ENCODE results near the gene HDGF.

Gene HDGF

GRCh38 chr1:156745881-156746280 lies 5.6 kb downstream of the HDGF start:
- no peak for DNase-seq

- DNase-seq = no peak
These were observed 6.6 kb downstream of the HDGF start for GRCh38 chr1:156744786-156745419.

GRCh38 chr1:156744344-156744743 lies 7.1 kb downstream of the HDGF start:
- no peak for DNase-seq

- DNase-seq = no peak
These were observed 7.8 kb downstream of the HDGF start for GRCh38 chr1:156743367-156744302.

GRCh38 chr1:156742801-156743200 lies 8.7 kb downstream of the HDGF start:
- no peak for DNase-seq

GRCh38 chr1:156742017-156742416 lies 9.5 kb downstream of the HDGF start:
- DNase-seq = no peak

GRCh38 chr1:156741481-156741983 lies 9.9 kb downstream of the HDGF start:
- DNase-seq = no peak

- DNase-seq = peak; percentile 100
These were observed 10.6 kb downstream of the HDGF start, which contains the start of gene MRPL24 for GRCh38 chr1:156740741-156741480. MRPL24 (minus strand) TSS chr1:156741088; CDS start chr1:156738704, 2,384 bp downstream.

- DNase-seq = no peak
These were observed 11.2 kb downstream of the HDGF start for GRCh38 chr1:156740237-156740740.

GRCh38 chr1:156738916-156739315 lies 12.6 kb downstream of the HDGF start:
- DNase-seq = no peak

- DNase-seq = no peak
These were observed 13.1 kb downstream of the HDGF start for GRCh38 chr1:156738407-156738806.

- DNase-seq = no peak
These were observed 17.4 kb downstream of the HDGF start for GRCh38 chr1:156733989-156734584.

GRCh38 chr1:156728599-156729462 lies 22.6 kb downstream of the HDGF start, which contains the start of gene ISG20L2:
ISG20L2 (minus strand) TSS chr1:156728766; CDS start chr1:156727652, 1,114 bp downstream.
- DNase-seq = peak; percentile 98

- DNase-seq = peak; percentile 79
These were observed 23.4 kb downstream of the HDGF start, which contains the start of gene METTL25B for GRCh38 chr1:156727926-156728598. METTL25B (plus strand) TSS chr1:156728469; CDS start chr1:156729105, 636 bp downstream.

GRCh38 chr1:156727492-156727891 lies 24.0 kb downstream of the HDGF start:
- no peak for DNase-seq

- DNase-seq = peak; percentile 75
These were observed 24.8 kb downstream of the HDGF start for GRCh38 chr1:156726549-156727226.

- DNase-seq = peak; percentile 83
These were observed 25.7 kb downstream of the HDGF start for GRCh38 chr1:156725683-156726280.

GRCh38 chr1:156721535-156721934 lies 29.9 kb downstream of the HDGF start:
- DNase-seq = no peak

GRCh38 chr1:156721131-156721530 lies 30.3 kb downstream of the HDGF start:
- no peak for DNase-seq
